CD4-positive, alpha-beta T cell (primary cell): ENCODE data around the gene RFTN2. TPM values are rescaled to one million over a fixed set of nuclear protein-coding genes. Genes with fewer than 3 reads are reported as not detected.
A peak's percentile ranks its signal among the peaks of the same experiment; 100 is the strongest.

ENCODE experiments used
- ATAC-seq: fragments of 200-7000 bp; cut with Tn5 transposase; one replicate; pipeline ENCODE4 v1.10.0; 2022; ENCODE audit warnings: mild to moderate bottlenecking; ENCODE audit not compliant: poor library complexity
- CTCF ChIA-PET: fragments of 350-600 bp; sonication (Branson Sonifier 250); formaldehyde crosslinking; loops from one replicate; lab custom pipeline; 2021; ENCODE audit warnings: antibody characterized with exemption, inconsistent platforms; lab: Charles Lee
- POLR2A ChIA-PET: fragments of 350-600 bp; sonication (Branson Sonifier 250); formaldehyde crosslinking; loops from one replicate; lab custom pipeline; 2021; ENCODE audit warnings: antibody characterized with exemption, inconsistent platforms; lab: Charles Lee
- DNase-seq, 14 experiments: peaks; one replicate each; pipeline ENCODE4 v3.0.0-alpha.2; 2013 to 2020; ENCODE audit warnings: mixed read lengths in 2 of 14
- H3K27ac ChIP-seq, 2 donors: one replicate each; pipeline versions ENCODE4 v1.5.1 to v1.7.0; 2013; ENCODE audit warnings: low read length in 2 of 2, low read depth in 1 of 2, mild to moderate bottlenecking in 1 of 2
- H3K27me3 ChIP-seq, 2 experiments: 1 replicate in 1 of 2; 2 replicates in 1 of 2; pipeline versions ENCODE4 v1.6.1 to v1.7.0; 2013; ENCODE audit warnings: low read length in 2 of 2, control low read depth in 1 of 2, mild to moderate bottlenecking in 1 of 2, moderate library complexity in 1 of 2; ENCODE audit not compliant: insufficient read depth in 2 of 2, control insufficient read depth in 1 of 2
- H3K36me3 ChIP-seq: one replicate; pipeline ENCODE4 v1.6.1; 2013; ENCODE audit warnings: low read length, control low read depth; ENCODE audit not compliant: insufficient read depth
- H3K4me1 ChIP-seq: one replicate; pipeline ENCODE4 v1.6.1; 2013; ENCODE audit warnings: low read length, control low read depth; ENCODE audit not compliant: insufficient read depth
- H3K4me3 ChIP-seq: one replicate; pipeline ENCODE4 v1.5.1; 2013; ENCODE audit warnings: mild to moderate bottlenecking, low read length, moderate library complexity
- H3K9me3 ChIP-seq, 2 experiments: 1 replicate in 1 of 2; 2 replicates in 1 of 2; pipeline versions ENCODE4 v1.6.1 to v1.7.0; 2013; ENCODE audit warnings: low read length in 2 of 2, mild to moderate bottlenecking in 2 of 2, control low read depth in 1 of 2, moderate library complexity in 1 of 2; ENCODE audit not compliant: control insufficient read depth in 1 of 2, insufficient read depth in 1 of 2
- H3K27ac Mint-ChIP-seq: one replicate; pipeline ENCODE4 v1.8.0; 2020; ENCODE audit warnings: mixed read lengths
- H3K27me3 Mint-ChIP-seq: one replicate; pipeline ENCODE4 v1.8.0; 2021; ENCODE audit warnings: mixed read lengths
- H3K36me3 Mint-ChIP-seq: one replicate; pipeline ENCODE4 v1.8.0; 2021; ENCODE audit warnings: low read depth, mixed read lengths
- H3K4me1 Mint-ChIP-seq: one replicate; pipeline ENCODE4 v1.8.0; 2021; ENCODE audit warnings: low read depth, mixed read lengths
- H3K4me3 Mint-ChIP-seq: one replicate; pipeline ENCODE4 v1.8.0; 2020; ENCODE audit warnings: mild to moderate bottlenecking, mixed read lengths
- H3K9me3 Mint-ChIP-seq: one replicate; pipeline ENCODE4 v1.8.0; 2020; ENCODE audit warnings: mixed read lengths
- CTCF ChIP-seq: fragments of 200-600 bp; IDR thresholded peaks from one replicate; pipeline ENCODE4 v1.8.0; 2022; ENCODE audit warnings: antibody characterized with exemption, mild to moderate bottlenecking
- intact Hi-C, 2 experiments: fragments of 100-400 bp; cut with DNase I in 1 of 2; cut with micrococcal nuclease in 1 of 2; formaldehyde crosslinking; loops; one replicate each; pipeline versions ENCODE4 v1.15.1 to v1.9.0; 2023 to 2025; cut with DNase I, micrococcal nuclease
- total RNA-seq, 174 experiments: library from RNA in 2 of 174; stranded (reverse) in 2 of 174; gene quantifications; one replicate each; pipeline ENCODE4 v1.2.3 and lab custom pipeline; 2021 to 2026

The RFTN2 gene
- total RNA-seq, 2 experiments from 2014 or later = not detected

- CTCF ChIA-PET = interaction anchor here (0.6 kb wide), 1 partner anchor 10 kb away, joined by 3 read pairs; no protein-coding TSS in a partner anchor
- Histone ChIP-seq H3K36me3 (peaks cover 72% of the 10 kb centered on the region), H3K4me1 (peaks cover 8% of the 10 kb centered on the region), H3K27ac (no peak overlapping the region), H3K4me3 (no peak overlapping the region), H3K9me3 (no peaks in the 10 kb centered on the region), H3K27me3 (no peaks in the 10 kb centered on the region)
- no peaks in the 10 kb centered on the region for H3K9me3 Mint-ChIP-seq
- no peak for DNase-seq
- no peaks in the 10 kb centered on the region for H3K27me3 Mint-ChIP-seq
- H3K4me3 Mint-ChIP-seq = no peak overlapping the region
- POLR2A ChIA-PET = interaction anchor here (0.6 to 2.5 kb wide), 3 partner anchors 16 to 50 kb away, joined by 3 to 11 read pairs (median 3); partner anchors contain the start of gene MOB4
- no peak for TF ChIP-seq CTCF
- H3K27ac Mint-ChIP-seq = peak overlapping the region; percentile 60
- ATAC-seq = no peak
- H3K4me1 Mint-ChIP-seq = peaks cover 46% of the 10 kb centered on the region
- intact Hi-C loops = no loop called here
- H3K36me3 Mint-ChIP-seq = peaks cover 95% of the 10 kb centered on the region
These were observed 137.0 kb downstream of the RFTN2 start for GRCh38 chr2:197538412-197538811.

Other genes starting within 250 kb of the RFTN2 start
- gene SF3B1, start 240.6 kb downstream of the RFTN2 start, total RNA-seq = 100 to 1,000 TPM; 498 to 529 TPM
- 10 to 100 TPM; 53.4 to 55.3 TPM for gene COQ10B, start 222.0 kb downstream of the RFTN2 start, total RNA-seq
- 100 to 1,000 TPM; 154 to 157 TPM for gene HSPD1, start 175.7 kb downstream of the RFTN2 start, total RNA-seq
- 10 to 100 TPM; 50.8 to 56.2 TPM for gene HSPE1, start 175.2 kb downstream of the RFTN2 start, total RNA-seq
- 10 to 100 TPM; 28.4 to 29.8 TPM for gene MOB4, start 159.5 kb downstream of the RFTN2 start, total RNA-seq
- gene MARS2, start 29.8 kb upstream of the RFTN2 start, total RNA-seq = 1 to 10 TPM; 7.2 to 7.8 TPM
- gene BOLL, start 109.7 kb upstream of the RFTN2 start, total RNA-seq = not detected
- gene PLCL1, start 129.0 kb upstream of the RFTN2 start, total RNA-seq = 10 to 100 TPM; 27.0 to 28.3 TPM